Superior temporal gyrus (tissue), 1 donor: ENCODE results near the gene ITPR2.
"Not testable (repeated sequence)": the region's sequence is repeated elsewhere in the genome, so short reads cannot be mapped to it uniquely, and the experiment has no call there.

Experiments used
- DNase-seq: peaks from one replicate; pipeline ENCODE4 v3.0.0-alpha.2; 2016; ENCODE audit errors: extremely low spot score

The ITPR2 gene

DNA sequence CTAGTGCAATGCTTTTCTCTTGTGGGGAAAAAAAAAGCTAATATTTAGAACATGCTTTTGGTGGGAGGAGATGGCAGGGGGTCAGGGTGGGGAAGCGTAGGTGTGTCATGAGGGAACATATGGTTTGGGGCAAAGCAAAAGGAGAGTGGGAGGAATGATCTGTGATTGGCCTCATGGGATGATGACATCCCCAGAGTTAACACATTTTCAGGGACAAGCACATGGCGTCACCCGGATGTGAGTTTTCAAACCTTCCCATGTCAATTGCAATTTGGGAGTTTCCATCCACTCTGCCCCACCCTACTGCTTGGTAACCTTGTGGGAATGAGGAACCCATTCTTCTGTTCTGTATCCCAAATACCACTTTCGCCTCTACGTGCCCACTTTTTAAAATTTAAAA is 473.4 kb downstream of the ITPR2 start:
- DNase-seq = no peak

DNA sequence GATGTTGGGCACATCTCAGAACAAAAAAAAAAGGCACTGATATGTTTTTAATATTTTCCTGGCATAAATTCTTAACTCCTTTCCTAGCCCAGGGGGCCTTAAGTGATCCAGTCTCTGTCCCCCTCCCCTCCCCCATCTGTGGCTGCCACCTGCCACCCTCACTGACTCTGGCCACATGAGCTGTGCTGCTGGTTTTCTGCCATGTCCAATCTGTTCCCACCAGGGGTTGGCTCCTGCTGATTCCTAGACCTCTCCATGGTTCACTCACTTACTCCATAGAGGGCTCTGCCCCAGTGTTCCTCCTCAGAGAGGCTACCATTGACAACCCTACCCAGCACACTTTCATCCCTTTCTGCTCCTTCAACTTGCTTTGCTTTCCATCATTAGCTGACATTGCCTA is 474.3 kb downstream of the ITPR2 start:
- DNase-seq = no peak

DNA sequence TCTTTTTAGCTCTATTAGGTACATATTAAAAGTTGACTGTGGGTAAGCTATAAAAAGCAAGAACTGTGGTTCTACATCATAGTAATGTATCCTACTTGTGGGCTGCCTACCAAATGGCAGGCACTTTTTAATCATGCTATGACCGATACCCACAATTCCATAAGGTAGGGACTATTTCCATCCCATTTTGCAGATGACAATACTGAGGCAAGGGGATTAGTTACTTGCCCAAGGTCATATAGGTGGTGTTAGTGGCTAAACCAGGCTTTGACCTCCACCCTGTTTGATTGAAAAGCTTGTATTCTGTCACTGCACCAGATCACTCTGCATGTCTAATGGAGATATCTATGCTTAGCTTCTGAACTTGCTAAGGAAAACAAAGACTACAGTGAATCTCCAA is 485.7 kb downstream of the ITPR2 start:
- no peak for DNase-seq

DNA sequence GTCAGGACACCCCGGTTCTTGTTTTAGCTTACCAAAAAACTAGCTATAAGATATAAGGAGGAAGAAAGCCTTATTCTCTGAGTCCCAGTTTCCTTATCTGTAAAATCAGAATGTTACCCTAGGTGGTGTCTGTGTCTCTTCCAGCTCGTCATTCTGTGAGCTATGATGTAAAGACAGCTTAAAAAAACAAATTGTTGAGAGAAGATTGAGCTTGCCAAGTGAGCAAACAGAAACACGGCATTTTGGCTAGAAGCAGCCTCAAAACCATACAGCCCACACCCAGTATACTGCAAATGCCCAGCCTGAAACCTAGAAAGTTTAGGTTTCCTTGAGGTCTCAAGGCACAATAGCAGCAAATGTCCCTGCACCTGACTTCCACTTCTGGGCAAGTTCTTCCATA is 486.3 kb downstream of the ITPR2 start:
- peak; percentile 9 for DNase-seq

DNA sequence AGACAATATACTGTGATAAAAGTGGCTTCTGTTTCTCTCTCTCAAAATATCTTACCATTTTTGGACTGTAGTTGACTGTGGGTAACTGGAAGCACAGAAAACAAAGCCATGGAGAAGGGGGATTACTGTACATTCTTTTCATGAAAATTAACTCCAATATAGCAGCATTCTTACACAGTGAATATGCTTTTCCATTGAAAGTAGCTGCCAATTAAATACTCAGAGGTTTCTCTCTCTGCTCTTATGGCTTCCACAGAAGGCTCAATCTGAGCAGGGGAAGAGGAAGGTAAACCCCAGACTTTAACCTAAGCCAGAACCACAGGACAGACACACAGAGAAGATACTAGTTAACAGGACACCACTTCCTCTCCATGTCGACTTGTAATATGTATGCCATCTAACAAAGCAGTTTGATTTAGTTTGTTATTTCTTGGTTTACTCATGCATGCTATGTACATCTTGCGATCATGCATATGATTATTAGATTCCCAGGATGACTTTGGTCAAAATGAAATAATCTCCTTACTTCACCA is 487.5 kb downstream of the ITPR2 start:
- DNase-seq = no peak

DNA sequence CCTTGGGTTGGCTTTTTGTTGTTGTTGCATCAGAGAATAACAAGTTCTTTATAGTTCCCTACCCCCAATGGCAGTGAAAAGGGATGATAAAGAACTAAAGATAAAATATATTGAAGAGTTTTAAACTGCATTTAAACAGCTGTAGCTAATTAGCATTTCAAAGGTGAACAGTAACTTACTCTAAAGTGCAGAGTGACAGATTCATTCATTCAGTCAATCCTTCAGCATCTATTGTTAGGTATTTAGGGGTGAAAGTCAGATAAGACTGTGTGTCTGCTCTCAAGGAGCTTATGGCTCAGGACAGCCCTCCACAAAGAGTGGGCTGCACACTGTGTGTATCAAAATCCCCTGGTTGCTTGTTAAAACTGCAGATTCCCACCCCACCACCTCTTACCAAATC is 491.5 kb downstream of the ITPR2 start:
- DNase-seq = no peak

DNA sequence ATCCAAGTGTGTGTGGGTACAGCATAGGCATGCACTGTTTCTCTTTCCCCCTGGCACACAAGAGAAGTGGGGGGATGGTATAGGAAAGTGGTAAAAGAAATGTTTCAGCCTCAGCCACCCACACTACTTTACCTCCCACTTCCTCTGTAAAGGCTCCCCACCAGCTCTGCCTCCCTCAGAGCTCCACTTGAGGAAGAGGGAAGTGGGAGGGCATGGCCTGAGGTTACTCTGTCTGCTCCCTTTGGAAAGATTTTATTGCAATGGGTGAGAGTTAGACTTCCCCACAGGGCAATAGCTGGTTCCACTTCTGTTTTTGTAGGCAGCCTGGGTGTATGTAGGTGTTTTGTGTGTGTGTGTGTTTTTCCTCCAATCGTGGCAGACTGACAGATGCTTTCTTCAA is 492.3 kb downstream of the ITPR2 start:
- peak; percentile 49 for DNase-seq

DNA sequence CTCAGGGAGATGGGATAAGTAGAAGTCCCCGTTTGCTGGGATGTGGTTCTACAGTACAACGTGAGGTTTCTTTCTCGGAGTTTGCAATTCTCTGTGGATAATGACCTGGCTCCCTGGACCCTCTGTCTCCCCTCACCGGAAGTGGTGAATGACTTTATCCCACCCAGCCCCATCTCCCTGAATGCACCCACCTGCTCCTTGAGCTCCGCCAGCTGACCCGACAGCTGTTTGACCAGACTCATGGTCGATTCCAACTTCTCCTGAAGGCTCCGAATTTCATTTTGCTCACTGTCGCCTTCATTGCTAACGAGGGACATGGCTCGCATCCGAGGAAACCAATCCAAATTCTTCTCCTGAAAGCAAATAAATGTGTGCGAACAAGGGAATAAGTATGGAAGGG is 493.0 kb downstream of the ITPR2 start:
- no peak for DNase-seq

DNA sequence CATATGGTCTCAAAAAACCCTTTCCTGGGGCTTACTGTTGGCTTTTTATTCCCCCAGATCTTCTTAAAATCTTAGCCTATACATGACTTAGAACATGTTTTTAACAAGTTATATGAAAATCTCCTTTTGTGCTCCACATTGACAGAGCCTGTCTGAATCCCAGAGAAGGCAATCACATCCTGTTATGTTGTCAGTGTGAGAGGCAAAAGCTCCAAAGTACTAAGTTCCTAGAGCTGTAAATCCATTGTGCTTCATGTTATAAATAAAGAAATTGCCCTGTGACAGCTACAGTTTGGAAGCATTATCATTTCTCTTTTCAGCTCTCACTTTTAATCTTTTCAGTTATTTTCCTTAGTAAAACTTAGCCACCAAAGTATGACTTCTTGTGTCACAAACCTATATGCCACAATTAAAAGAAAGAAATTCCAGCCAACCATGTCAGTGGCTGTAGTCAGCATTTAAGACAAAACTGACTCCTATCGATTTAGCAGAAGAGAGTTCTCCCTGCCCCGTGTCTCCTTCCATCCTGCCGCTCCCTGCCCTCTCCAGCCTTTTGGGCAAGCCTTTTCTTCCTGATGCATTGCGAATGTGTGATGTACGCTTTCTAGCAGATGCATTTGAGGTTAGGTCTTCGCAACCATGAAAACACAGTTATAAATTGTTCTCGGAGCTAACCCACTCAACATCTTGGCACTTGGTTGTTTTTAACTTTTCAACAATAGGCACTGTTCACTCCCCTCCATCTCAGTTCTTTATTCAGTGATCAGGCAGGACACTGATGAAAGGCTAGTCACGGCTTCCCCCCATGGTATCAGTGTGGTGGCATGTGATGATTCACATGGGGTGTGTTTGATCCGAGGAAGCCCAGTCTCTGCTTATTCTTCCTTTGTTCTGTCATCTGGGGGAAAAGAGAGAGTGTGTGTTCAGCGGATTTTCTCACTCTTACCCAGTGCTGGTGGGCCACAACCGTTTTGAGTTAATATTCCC is 494.1 kb downstream of the ITPR2 start:
- DNase-seq = peak; percentile 91

DNA sequence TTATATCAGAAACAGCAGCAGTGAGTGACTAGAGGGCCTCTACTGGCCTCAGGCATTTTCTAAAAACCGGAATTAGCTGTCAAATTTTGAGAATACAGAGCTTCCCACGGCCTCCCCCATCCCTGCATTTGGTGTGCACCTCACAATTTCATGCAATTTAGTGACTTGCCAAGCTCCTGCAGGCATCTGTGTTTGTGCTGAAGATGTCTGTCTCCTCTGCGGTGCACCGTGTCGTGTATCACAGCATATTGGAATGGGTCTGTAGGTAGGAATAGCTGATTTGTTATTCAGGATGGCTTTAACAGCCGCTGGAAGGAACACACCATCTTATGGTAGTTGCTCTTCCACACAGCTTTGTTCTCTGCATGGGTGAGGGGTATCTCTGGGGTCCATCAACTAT is 497.3 kb downstream of the ITPR2 start:
- DNase-seq = no peak

DNA sequence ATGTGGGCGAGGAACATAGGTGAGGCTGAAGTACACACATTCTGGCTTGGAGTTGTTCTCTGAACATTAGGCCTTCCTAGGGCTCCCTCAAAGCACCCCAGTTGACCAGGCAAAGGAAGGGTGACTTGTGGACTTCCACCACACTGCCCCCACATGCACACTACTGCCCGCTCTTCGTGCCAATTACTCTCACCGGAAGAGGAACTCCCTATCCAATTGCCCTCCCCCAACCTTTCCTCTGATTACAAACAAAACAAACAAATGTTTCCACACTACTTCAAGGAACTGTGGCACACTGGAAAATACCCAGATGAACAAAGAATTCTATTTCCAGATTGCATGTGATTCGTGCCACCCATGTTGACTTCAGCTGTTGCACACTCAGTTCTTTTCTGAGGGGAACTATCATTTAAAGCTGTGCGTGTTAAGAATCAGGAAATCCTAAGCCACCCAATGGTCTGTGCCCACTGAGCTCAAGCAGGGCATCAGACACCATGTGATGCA is 498.3 kb downstream of the ITPR2 start:
- DNase-seq = peak; percentile 38

DNA sequence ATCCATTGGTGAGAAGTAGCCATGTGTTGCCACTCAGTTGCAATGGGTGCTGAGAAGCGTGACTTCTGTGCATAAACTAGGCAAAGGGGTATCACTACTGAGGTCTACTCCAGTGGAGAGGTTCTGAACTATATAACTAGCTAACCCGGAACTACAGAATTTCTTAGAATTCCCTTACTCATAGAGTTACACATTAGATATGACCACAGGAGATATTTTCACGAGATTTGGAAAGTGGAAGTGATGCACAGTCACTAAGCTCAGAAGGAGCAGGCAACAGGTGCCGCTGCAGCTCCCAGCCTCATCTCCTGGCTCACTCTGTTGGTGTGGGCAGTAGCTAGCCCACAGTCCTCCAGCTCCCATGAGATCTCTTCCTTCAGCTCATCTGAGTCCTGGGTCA is 501.0 kb downstream of the ITPR2 start:
- DNase-seq = no peak

DNA sequence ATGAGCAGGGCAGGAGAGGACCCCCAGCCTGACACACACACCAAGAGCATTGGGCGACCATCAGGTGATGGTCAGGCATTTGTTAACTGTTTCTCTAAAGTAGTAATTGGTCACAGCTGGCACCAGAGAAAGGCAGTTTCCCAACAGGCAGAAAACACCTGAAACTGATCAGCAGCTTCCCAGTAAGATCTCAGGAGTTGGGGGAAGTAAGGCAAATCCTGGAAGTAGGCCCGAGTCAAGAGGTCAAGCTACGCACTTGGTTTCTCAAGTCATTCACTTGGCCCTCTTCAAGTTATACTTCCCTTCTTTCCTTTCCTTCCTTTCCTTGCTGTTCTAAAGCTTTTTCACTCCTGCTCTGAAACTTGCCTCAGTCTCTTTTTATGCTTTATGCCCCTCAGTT is 501.9 kb downstream of the ITPR2 start:
- DNase-seq = no peak

DNA sequence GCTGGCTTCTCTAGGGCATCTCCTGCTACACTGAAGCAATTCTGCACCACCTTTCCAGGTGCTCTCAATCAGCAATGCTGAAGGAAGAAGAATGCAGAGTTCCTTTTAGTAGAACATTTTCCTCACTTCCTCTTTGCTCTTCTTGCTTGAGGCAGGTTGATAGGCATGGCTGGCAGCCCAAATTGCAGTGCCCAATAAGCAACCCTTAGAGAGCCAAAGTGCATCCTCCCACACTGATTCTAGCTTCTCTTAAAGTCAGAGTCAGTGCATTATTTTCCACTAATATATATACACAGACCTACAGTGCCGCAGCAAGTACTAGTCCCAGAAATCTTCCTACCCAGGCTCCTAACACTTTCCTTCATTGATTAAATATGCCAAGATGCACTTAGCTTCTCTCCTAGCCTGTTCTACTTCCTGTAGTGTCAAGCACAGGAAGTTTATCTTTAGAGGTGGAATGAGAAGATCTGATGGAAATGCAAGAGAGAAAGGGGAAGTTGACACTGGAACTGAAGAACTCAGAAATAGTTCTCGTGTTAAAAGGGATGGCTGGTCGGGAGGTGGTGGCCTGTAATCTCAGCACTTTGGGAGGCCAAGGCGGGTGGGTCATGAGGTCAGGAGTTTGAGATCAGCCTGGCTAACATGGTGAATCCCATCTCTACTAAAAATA is 504.9 kb downstream of the ITPR2 start:
- DNase-seq = no peak

DNA sequence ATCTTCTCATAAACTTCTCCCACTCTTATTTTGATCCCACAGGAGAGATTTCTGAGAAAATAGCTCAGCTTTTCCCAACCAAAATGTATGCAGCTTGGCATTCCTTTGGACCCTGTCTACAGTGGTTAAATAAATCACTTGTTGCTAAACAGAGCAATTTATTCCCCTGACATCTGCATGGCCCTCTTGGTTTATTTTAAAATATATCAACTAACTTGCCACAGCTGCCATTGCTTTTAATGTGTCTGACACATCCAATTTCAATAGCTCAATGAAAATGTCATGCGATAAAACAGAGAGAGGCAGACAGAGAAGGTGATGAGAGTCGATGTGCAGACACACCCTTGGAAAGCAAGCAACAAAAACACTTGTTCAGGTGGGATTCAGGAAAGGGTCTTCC is 509.3 kb downstream of the ITPR2 start:
- DNase-seq = no peak

DNA sequence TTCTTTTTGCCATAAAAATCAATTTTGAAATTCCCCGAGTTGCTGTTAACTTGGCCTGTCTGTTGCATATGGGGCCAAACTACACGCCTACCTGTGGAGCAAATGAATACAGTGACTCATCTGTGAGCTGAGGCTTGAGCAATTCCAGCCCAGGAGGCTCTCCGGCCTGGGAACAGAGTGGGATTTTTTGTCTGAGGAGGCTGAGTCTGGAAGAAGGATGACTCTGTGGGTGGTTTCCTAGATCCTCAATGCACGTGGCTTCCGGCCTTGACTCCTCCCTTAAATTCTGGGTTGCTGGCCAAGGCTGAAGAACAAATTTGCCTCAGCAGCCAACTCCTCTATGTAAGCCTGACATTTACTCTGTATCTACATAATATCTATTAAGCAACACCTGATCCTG is 513.5 kb downstream of the ITPR2 start:
- no peak for DNase-seq

DNA sequence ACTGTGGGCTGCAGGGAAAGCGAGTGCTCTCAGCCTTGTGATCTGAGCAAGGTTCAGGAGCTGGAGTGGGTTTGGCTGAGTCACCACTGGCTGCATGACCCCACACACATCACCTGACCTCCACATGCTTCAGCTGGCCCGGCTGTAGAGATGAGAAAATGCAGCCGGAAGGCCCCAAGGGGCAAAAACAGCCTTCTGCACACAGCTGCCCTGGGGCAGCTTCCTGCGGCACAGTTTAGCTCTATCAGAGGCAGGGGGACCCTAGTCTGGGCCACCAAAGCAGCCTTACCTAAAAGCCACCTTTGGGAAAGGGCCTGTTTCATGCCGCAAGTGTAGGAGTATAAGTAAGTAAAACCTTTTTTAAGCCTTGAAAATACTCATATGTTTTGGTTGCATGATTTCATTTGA is 514.3 kb downstream of the ITPR2 start:
- DNase-seq = no peak

DNA sequence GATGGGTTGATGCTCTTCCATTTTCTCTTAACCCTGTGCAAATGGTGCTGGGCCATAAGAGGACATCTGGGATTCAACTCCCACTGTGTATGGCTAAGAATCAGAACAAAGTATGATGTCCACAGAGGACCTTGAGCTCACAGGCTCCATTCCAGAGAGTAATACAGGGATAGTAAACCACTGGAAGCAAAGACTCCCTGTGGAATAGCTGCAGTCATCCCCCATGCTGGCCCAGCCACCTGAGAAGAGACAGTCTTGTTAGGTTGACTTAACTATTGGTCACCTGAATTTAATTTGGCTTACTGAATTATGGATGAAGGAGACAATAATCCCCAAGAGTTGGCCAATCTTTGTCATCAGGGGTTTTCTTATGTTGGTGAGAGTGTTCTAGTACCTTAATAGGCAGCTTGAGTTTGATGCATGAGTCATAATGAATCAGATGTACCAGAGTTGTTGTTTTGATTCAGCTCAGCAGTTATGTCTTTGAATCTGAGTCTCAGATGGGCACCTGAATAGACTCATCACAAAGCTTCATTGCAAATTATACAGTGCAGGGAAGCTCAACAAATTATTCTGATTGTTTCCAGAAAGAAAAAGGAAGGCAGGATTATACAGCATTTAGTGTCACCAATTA is 514.9 kb downstream of the ITPR2 start:
- no peak for DNase-seq

DNA sequence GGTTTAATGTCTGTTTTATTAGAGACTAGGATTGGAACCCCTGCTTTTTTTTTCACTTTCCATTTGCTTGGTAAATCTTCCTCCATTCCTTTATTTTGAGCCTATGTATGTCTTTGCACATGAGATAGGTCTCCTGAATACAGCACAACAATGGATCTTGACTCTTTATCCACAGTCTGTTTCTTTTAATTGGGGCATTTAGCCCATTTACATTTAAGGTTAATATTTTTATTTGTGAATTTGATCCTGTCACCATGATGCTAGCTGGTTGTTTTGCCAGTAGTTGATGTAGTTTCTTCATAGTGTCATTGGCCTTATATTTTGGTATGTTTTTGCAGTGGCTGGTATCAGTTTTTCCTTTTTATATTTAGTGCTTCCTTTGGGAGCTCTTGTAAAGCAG is 518.9 kb downstream of the ITPR2 start:
- not testable (repeated sequence) for DNase-seq

DNA sequence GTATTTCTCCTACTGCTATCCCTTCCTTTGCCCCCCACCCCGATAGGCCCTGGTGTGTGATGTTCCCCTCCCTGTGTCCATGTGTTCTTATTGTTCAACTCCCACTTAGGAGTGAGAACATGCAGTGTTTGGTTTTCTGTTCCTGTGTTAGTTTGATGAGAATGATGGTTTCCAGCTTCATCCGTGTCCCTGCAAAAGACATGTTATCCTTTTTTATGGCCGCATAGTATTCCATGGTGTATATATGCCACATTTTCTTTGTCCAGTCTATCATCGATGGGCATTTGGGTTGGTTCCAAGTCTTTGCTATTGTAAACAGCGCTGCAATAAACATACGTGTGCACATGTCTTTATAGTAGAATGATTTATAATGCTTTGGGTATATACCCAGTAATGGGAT is 522.5 kb downstream of the ITPR2 start:
- DNase-seq = not testable (repeated sequence)

DNA sequence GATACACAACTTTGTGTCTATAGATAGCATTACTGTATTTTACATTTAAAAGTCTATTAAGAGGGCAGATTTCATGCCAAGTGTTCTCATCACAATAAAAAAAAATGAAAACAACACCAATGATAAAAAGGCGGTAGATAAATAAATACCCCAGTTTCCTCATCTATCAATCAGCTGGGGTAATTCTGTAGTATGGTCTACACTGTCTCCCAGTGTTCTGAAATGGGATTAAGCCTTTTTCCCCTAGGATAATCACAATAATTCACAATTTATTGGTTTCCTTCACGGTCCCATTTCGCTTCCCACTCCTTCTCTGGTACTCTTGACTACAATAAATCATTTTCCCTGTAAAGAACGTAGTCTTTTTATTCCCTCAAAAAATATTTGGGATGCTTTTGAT is 523.4 kb downstream of the ITPR2 start:
- no peak for DNase-seq

DNA sequence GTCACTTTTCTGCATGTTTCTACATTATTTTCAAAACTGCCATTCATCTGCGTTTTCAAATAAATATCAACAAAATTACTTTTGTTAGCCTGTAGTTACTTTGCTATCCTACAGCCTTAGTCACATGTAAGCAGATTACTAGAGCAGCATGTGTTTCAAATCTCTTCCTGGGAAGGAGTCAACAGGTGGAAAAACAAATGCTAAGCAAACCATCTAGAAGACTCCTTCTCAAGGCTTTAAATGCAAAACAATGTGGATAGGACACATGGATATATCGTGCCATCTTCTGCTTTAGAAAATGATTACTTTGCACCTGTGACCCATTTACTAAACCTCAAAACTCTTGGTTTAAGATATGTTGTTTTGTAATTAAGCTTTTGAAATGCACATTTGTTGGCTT is 528.7 kb downstream of the ITPR2 start:
- DNase-seq = no peak
